ENCODE data around the gene COX8A.

- TF ChIP-seq, protein P1, sequence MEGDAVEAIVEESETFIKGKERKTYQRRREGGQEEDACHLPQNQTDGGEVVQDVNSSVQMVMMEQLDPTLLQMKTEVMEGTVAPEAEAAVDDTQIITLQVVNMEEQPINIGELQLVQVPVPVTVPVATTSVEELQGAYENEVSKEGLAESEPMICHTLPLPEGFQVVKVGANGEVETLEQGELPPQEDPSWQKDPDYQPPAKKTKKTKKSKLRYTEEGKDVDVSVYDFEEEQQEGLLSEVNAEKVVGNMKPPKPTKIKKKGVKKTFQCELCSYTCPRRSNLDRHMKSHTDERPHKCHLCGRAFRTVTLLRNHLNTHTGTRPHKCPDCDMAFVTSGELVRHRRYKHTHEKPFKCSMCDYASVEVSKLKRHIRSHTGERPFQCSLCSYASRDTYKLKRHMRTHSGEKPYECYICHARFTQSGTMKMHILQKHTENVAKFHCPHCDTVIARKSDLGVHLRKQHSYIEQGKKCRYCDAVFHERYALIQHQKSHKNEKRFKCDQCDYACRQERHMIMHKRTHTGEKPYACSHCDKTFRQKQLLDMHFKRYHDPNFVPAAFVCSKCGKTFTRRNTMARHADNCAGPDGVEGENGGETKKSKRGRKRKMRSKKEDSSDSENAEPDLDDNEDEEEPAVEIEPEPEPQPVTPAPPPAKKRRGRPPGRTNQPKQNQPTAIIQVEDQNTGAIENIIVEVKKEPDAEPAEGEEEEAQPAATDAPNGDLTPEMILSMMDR (conservative IDR thresholded peaks at IDR 0.05; ENCODE audit: low read depth, low read length), result no peak
- no peak for TF ChIP-seq EZH2 (IDR thresholded peaks at IDR 0.05; ENCODE audit: borderline replicate concordance, low read depth, low read length, poor library complexity, severe bottlenecking)
Observed at GRCh38 chr11:63986932-63987513, 12.6 kb downstream of the COX8A start.
